HG03135 (cell line): ENCODE data around the gene GCN1.
A peak's percentile ranks its signal among the peaks of the same experiment; 100 is the strongest.

ENCODE experiments used
- ATAC-seq: cut with Tn5 transposase; IDR thresholded peaks from one replicate; pipeline ENCODE4 v1.9.1; 2021; ENCODE audit warnings: mild to moderate bottlenecking, moderate library complexity; ENCODE audit not compliant: unreplicated experiment

Gene GCN1

GRCh38 chr12:120230326-120230973 is 35.9 kb upstream of the GCN1 start:
- no peak for ATAC-seq

GRCh38 chr12:120229487-120230325 is 35.2 kb upstream of the GCN1 start:
- ATAC-seq = no peak

GRCh38 chr12:120229071-120229486 is 34.6 kb upstream of the GCN1 start:
- ATAC-seq = no peak

GRCh38 chr12:120228291-120229070 is 34.0 kb upstream of the GCN1 start:
- peak; percentile 72 for ATAC-seq

GRCh38 chr12:120228041-120228290 is 33.5 kb upstream of the GCN1 start:
- no peak for ATAC-seq

- ATAC-seq = no peak
These were observed 32.9 kb upstream of the GCN1 start for GRCh38 chr12:120227233-120228040.

- ATAC-seq = no peak
These were observed 31.5 kb upstream of the GCN1 start for GRCh38 chr12:120225852-120226640.

GRCh38 chr12:120225200-120225558 is 30.7 kb upstream of the GCN1 start:
- no peak for ATAC-seq

- no peak for ATAC-seq
These were observed 30.0 kb upstream of the GCN1 start for GRCh38 chr12:120224304-120225199.

- no peak for ATAC-seq
These were observed 29.2 kb upstream of the GCN1 start for GRCh38 chr12:120223458-120224303.

GRCh38 chr12:120222288-120222832 is 27.8 kb upstream of the GCN1 start:
- no peak for ATAC-seq

- no peak for ATAC-seq
These were observed 27.0 kb upstream of the GCN1 start for GRCh38 chr12:120221576-120221900.

- ATAC-seq = no peak
These were observed 26.5 kb upstream of the GCN1 start for GRCh38 chr12:120220838-120221575.

- ATAC-seq = no peak
These were observed 24.4 kb upstream of the GCN1 start for GRCh38 chr12:120218680-120219606.

GRCh38 chr12:120216742-120217605 is 22.5 kb upstream of the GCN1 start:
- no peak for ATAC-seq
